Urothelium cell line (cell line): ENCODE results near the gene MKRN1.
"Not testable (repeated sequence)": the region's sequence is repeated elsewhere in the genome, so short reads cannot be mapped to it uniquely, and the experiment has no call there.

ENCODE experiments used
- DNase-seq: peaks from one replicate; pipeline ENCODE4 v3.0.0; 2011; ENCODE audit warnings: low spot score, mixed read lengths
- FAIRE-seq: peaks from 2 replicates; lab custom pipeline; 2011; peaks lifted over from hg19 to GRCh38; lab: Jason Lieb, UNC

MKRN1 gene

GRCh38 chr7:140479062-140479738, at the start of gene MKRN1:
Gene MKRN1, minus strand, starts transcription at chr7:140479505. Its CDS starts 161 bp downstream, at chr7:140479344.
- FAIRE-seq (no peak), DNase-seq (peak; percentile 91)

GRCh38 chr7:140526787-140527664, 47.7 kb upstream of the MKRN1 start:
- FAIRE-seq (no peak), DNase-seq (no peak)

GRCh38 chr7:140526214-140526613, 46.9 kb upstream of the MKRN1 start:
- DNase-seq: no peak
- FAIRE-seq: no peak

GRCh38 chr7:140525743-140526142, 46.4 kb upstream of the MKRN1 start:
- FAIRE-seq (no peak), DNase-seq (peak; percentile 70)

GRCh38 chr7:140521421-140521820, 42.1 kb upstream of the MKRN1 start:
- DNase-seq (no peak), FAIRE-seq (no peak)

GRCh38 chr7:140519007-140519399, 39.7 kb upstream of the MKRN1 start:
- DNase-seq (no peak), FAIRE-seq (no peak)

GRCh38 chr7:140518370-140519006, 39.2 kb upstream of the MKRN1 start:
- FAIRE-seq (no peak), DNase-seq (no peak)

- no peak for FAIRE-seq
- DNase-seq: peak; percentile 86
These were observed 38.5 kb upstream of the MKRN1 start for GRCh38 chr7:140517546-140518369.

GRCh38 chr7:140512317-140513000, 33.2 kb upstream of the MKRN1 start:
- DNase-seq: no peak
- no peak for FAIRE-seq

- no peak for DNase-seq
- no peak for FAIRE-seq
These were observed 30.5 kb upstream of the MKRN1 start for GRCh38 chr7:140509789-140510188.

- not testable (repeated sequence) for FAIRE-seq, DNase-seq
These were observed 28.3 kb upstream of the MKRN1 start for GRCh38 chr7:140507556-140507955.

GRCh38 chr7:140506788-140507464, 27.6 kb upstream of the MKRN1 start:
- peak; percentile 40 for DNase-seq
- FAIRE-seq: no peak

GRCh38 chr7:140501966-140502365, 22.7 kb upstream of the MKRN1 start:
- FAIRE-seq: no peak

GRCh38 chr7:140497807-140498206, 18.5 kb upstream of the MKRN1 start:
- DNase-seq, FAIRE-seq: not testable (repeated sequence)

More at GRCh38 chr7:140501966-140502365, 22.7 kb upstream of the MKRN1 start:
- DNase-seq: no peak

GRCh38 chr7:140497241-140497769, 18.0 kb upstream of the MKRN1 start:
- no peak for FAIRE-seq
- no peak for DNase-seq

GRCh38 chr7:140495514-140496097, 16.3 kb upstream of the MKRN1 start:
- DNase-seq (no peak), FAIRE-seq (no peak)

- DNase-seq (no peak), FAIRE-seq (no peak)
These were observed 15.6 kb upstream of the MKRN1 start for GRCh38 chr7:140494867-140495266.

GRCh38 chr7:140489026-140489359, 9.7 kb upstream of the MKRN1 start:
- DNase-seq (no peak), FAIRE-seq (no peak)
